ENCODE data around the gene PTPRN2. TPM values are rescaled to one million over a fixed set of nuclear protein-coding genes. Genes with fewer than 3 reads are reported as not detected.

The PTPRN2 gene
- total and polyA plus RNA-seq, 2 of the 8 experiments (the other 6 are each of a cell fraction or from before 2014, with no cell fraction given), result 2.6 to 4.5 TPM

GRCh38 chr7:157900556-157900955, 687.1 kb downstream of the PTPRN2 start (continued):
- no peak for TF ChIP-seq USF2 (IDR thresholded peaks at IDR 0.05; ENCODE audit: low read length)
- TF ChIP-seq GABPA (IDR thresholded peaks at IDR 0.05; ENCODE audit: borderline replicate concordance, insufficient read depth, low read length), result no peak
- no peak for TF ChIP-seq HDAC2 (IDR thresholded peaks at IDR 0.05; ENCODE audit: borderline replicate concordance in 1 of 2, low read depth in 2 of 2, low read length in 2 of 2)
- TF ChIP-seq NANOG (IDR thresholded peaks at IDR 0.05; ENCODE audit: insufficient read depth, low read depth, low read length, poor library complexity, severe bottlenecking), result no peak
- no peak for TF ChIP-seq SIN3A (conservative IDR thresholded peaks at IDR 0.05 in 1 of 2, IDR thresholded peaks at IDR 0.05 in 1 of 2; ENCODE audit: low read depth in 1 of 2, low read length in 2 of 2)
- TF ChIP-seq POLR2AphosphoS5 (IDR thresholded peaks at IDR 0.05; ENCODE audit: low read depth, low read length), result no peak
- no peak for TF ChIP-seq GTF2F1 (IDR thresholded peaks at IDR 0.05; ENCODE audit: borderline replicate concordance, low read depth, low read length)

Data from H1 (cell line).